Lower leg skin (tissue), 3 donors: Measurements from ENCODE around the gene PKDCC.

Experiments
- CTCF ChIP-seq, 3 donors: fragments of 450-650 bp; IDR thresholded peaks; one replicate each; pipeline ENCODE4 v1.5.1; 2016; ENCODE audit warnings: antibody characterized with exemption in 3 of 3, mild to moderate bottlenecking in 3 of 3, moderate library complexity in 2 of 3
- POLR2A ChIP-seq, 2 donors: fragments of 450-650 bp; IDR thresholded peaks; one replicate each; pipeline ENCODE4 v1.6.1; 2016 to 2017; ENCODE audit warnings: antibody characterized with exemption in 2 of 2, mild to moderate bottlenecking in 1 of 2, moderate library complexity in 1 of 2

- TF ChIP-seq CTCF (IDR thresholded peaks at IDR 0.05) = no peak
- no peak for TF ChIP-seq POLR2A (IDR thresholded peaks at IDR 0.05)
These were observed 46.3 kb downstream of the PKDCC start for GRCh38 chr2:42094114-42094513.
